Measurements from ENCODE around the gene LRSAM1. TPM values are rescaled to one million over a fixed set of nuclear protein-coding genes. Genes with fewer than 3 reads are reported as not detected.
A peak's percentile ranks its signal among the peaks of the same experiment; 100 is the strongest.

LRSAM1 gene
- total and polyA plus RNA-seq, 9 of the 15 experiments (the other 6 are each of a cell fraction or from before 2014, with no cell fraction given): 0.07 to 16.2 (median 4.7) TPM

DNA sequence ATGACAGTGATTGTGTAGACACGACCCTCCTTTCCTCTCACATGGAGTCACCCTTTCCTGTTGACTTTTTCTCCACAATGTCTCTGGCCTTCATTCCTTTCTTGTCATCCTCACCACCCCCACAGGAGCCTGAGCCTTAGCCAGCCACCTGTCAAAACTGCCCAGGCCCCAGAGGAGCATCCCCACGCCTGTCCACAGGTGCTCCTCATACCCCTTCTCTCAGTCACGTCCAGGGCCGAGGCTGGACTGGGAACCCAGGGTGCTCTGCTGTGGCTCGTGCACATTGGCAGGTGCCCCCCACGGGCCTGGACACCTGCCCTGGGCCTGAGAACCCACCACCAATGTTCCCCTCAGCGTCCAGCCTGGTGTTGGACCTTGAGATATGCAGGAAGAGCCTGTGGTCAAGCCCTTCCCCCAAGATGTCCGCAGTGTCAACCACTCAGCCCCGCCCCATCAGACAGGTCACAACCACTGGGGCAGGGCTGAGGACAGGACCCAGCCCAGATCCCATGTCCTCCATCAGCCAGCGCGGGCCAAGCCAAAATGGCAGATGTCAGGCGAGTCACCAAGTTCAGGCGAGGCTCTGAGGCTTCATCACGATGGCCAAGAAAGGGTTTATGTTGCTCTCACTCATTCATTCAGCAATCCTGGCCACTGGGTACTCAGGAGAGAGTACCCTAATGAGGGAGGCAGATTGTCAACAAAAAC is 95.0 kb downstream of the LRSAM1 start:
- 17% methylated on average over 13 of the region's 14 CpGs for WGBS (ENCODE audit: insufficient coverage, low coverage, missing lambda C conversion rate)
- intact Hi-C loops (cut with micrococcal nuclease) (no loop called here), in situ Hi-C loops (cut with MboI) (no loop called here)
- FAIRE-seq (peak; percentile 92), DNase-seq (ENCODE audit: extremely low read depth in 1 of 4, low spot score in 3 of 4) (peak; percentile 82 to 85 (median 82)), ATAC-seq (peak; percentile 99)
- Histone ChIP-seq H3K9me1 (ENCODE audit: control insufficient read depth, insufficient read depth, low read length) (peaks cover 9% of the 10 kb centered on the region), H3K4me1 (replicated peaks in 1 of 2; ENCODE audit: control insufficient read depth in 2 of 2, insufficient read depth in 2 of 2, low read length in 2 of 2) (peaks cover 19 to 47% of the 10 kb centered on the region in 2 experiments), H3K4me3 (no peak overlapping the region), H3K27me3 (ENCODE audit: control insufficient read depth in 2 of 2, insufficient read depth in 2 of 2, low read length in 2 of 2) (no peaks in the 10 kb centered on the region), H3K36me3 (ENCODE audit: control insufficient read depth, insufficient read depth, low read length) (peaks cover 37% of the 10 kb centered on the region; the same call in 2 of the 3 replicates), H3K4me2 (ENCODE audit: insufficient read depth, low read length) (peak overlapping the region; percentile 66), H3K27ac (ENCODE audit: extremely low read depth, low read depth, low read length) (peak overlapping the region; percentile 71), H3K9me3 (replicated peaks; ENCODE audit: control insufficient read depth, insufficient read depth, low read depth, low read length) (no peaks in the 10 kb centered on the region), H2AFZ (ENCODE audit: low read depth, low read length) (peak overlapping the region; percentile 73), H3K79me2 (ENCODE audit: control insufficient read depth, insufficient read depth, low read length) (peaks cover 66% of the 10 kb centered on the region), H4K20me1 (replicated peaks; ENCODE audit: control insufficient read depth, insufficient read depth, low read length) (peaks cover 8% of the 10 kb centered on the region; the same call in 1 of the 2 replicates), H3K9ac (ENCODE audit: insufficient read depth in 1 of 2, low read depth in 2 of 2, low read length in 2 of 2) (peak overlapping the region; percentile 30 to 87)
- CTCF ChIA-PET (ENCODE audit: low intra/inter-chr PET ratio): no interaction called here
- POLR2A ChIA-PET: no interaction called here
- no TSS peak for BruUV-seq (replicated peaks)
- TF ChIP-seq, protein P1, sequence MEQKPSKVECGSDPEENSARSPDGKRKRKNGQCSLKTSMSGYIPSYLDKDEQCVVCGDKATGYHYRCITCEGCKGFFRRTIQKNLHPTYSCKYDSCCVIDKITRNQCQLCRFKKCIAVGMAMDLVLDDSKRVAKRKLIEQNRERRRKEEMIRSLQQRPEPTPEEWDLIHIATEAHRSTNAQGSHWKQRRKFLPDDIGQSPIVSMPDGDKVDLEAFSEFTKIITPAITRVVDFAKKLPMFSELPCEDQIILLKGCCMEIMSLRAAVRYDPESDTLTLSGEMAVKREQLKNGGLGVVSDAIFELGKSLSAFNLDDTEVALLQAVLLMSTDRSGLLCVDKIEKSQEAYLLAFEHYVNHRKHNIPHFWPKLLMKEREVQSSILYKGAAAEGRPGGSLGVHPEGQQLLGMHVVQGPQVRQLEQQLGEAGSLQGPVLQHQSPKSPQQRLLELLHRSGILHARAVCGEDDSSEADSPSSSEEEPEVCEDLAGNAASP (IDR thresholded peaks at IDR 0.05): no peak
- TF ChIP-seq FOXA1 (IDR thresholded peaks at IDR 0.05; ENCODE audit: borderline replicate concordance) (no peak), RBFOX2 (IDR thresholded peaks at IDR 0.05; ENCODE audit: low read depth, low read length) (peak; percentile 62; the same call in 1 of the 2 replicates), ZBTB1 (CRISPR knock-in tag; IDR thresholded peaks at IDR 0.05; ENCODE audit: borderline replicate concordance, low read depth) (no peak), ESRRA (IDR thresholded peaks at IDR 0.05; ENCODE audit: borderline replicate concordance, low read depth) (peak; percentile 34; the same call in 1 of the 2 replicates), PHF8 (IDR thresholded peaks at IDR 0.05; ENCODE audit: borderline replicate concordance, low read length) (no peak), ZC3H11A (IDR thresholded peaks at IDR 0.05; ENCODE audit: low read depth, low read length) (no peak), ZNF197 (CRISPR knock-in tag; IDR thresholded peaks at IDR 0.05; ENCODE audit: low read depth) (0 out of 2 replicates have a peak, but pooled peaks have one; percentile 54), MYC (IDR thresholded peaks at IDR 0.05; ENCODE audit: low read depth, low read length) (peak; percentile 46), MYC (CRISPR knock-in tag; IDR thresholded peaks at IDR 0.05; ENCODE audit: borderline replicate concordance, low read depth) (no peak), NR4A1 (CRISPR knock-in tag; IDR thresholded peaks at IDR 0.05) (no peak), NR4A1 (tag; IDR thresholded peaks at IDR 0.05) (peak; percentile 63; the same call in 1 of the 2 replicates), HCFC1 (IDR thresholded peaks at IDR 0.05; ENCODE audit: low read depth, low read length) (0 out of 2 replicates have a peak, but pooled peaks have one; percentile 26), ZNF766 (CRISPR knock-in tag; conservative IDR thresholded peaks at IDR 0.05) (peak; percentile 50; the same call in 1 of the 2 replicates)
- TF ChIP-seq, protein P2, sequence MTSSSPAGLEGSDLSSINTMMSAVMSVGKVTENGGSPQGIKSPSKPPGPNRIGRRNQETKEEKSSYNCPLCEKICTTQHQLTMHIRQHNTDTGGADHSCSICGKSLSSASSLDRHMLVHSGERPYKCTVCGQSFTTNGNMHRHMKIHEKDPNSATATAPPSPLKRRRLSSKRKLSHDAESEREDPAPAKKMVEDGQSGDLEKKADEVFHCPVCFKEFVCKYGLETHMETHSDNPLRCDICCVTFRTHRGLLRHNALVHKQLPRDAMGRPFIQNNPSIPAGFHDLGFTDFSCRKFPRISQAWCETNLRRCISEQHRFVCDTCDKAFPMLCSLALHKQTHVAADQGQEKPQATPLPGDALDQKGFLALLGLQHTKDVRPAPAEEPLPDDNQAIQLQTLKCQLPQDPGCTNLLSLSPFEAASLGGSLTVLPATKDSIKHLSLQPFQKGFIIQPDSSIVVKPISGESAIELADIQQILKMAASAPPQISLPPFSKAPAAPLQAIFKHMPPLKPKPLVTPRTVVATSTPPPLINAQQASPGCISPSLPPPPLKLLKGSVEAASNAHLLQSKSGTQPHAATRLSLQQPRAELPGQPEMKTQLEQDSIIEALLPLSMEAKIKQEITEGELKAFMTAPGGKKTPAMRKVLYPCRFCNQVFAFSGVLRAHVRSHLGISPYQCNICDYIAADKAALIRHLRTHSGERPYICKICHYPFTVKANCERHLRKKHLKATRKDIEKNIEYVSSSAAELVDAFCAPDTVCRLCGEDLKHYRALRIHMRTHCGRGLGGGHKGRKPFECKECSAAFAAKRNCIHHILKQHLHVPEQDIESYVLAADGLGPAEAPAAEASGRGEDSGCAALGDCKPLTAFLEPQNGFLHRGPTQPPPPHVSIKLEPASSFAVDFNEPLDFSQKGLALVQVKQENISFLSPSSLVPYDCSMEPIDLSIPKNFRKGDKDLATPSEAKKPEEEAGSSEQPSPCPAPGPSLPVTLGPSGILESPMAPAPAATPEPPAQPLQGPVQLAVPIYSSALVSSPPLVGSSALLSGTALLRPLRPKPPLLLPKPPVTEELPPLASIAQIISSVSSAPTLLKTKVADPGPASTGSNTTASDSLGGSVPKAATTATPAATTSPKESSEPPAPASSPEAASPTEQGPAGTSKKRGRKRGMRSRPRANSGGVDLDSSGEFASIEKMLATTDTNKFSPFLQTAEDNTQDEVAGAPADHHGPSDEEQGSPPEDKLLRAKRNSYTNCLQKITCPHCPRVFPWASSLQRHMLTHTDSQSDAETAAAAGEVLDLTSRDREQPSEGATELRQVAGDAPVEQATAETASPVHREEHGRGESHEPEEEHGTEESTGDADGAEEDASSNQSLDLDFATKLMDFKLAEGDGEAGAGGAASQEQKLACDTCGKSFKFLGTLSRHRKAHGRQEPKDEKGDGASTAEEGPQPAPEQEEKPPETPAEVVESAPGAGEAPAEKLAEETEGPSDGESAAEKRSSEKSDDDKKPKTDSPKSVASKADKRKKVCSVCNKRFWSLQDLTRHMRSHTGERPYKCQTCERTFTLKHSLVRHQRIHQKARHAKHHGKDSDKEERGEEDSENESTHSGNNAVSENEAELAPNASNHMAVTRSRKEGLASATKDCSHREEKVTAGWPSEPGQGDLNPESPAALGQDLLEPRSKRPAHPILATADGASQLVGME (CRISPR knock-in tag; IDR thresholded peaks at IDR 0.05): no peak

All from K562 (cell line).